ENCODE measurements around the gene ACOT7.
"Not testable (repeated sequence)": the region's sequence is repeated elsewhere in the genome, so short reads cannot be mapped to it uniquely, and the experiment has no call there.

Gene ACOT7

GRCh38 chr1:6395781-6396244 is 2.2 kb upstream of the ACOT7 start:
- DNase-seq = not testable (repeated sequence)

GRCh38 chr1:6395130-6395529 is 1.6 kb upstream of the ACOT7 start:
- DNase-seq = not testable (repeated sequence)

- DNase-seq = no peak
Observed at GRCh38 chr1:6392809-6393399, 663 bp downstream of the ACOT7 start.

- DNase-seq = peak; percentile 16
Observed at GRCh38 chr1:6391951-6392808, 1.4 kb downstream of the ACOT7 start.

- DNase-seq = no peak
Observed at GRCh38 chr1:6389971-6390370, 3.6 kb downstream of the ACOT7 start.

- no peak for DNase-seq
Observed at GRCh38 chr1:6386371-6386949, 7.1 kb downstream of the ACOT7 start.

GRCh38 chr1:6385488-6386191 is 7.9 kb downstream of the ACOT7 start:
- peak; percentile 79 for DNase-seq

- peak; percentile 58 for DNase-seq
Observed at GRCh38 chr1:6384962-6385361, 8.6 kb downstream of the ACOT7 start.

- DNase-seq = no peak
Observed at GRCh38 chr1:6384135-6384534, 9.4 kb downstream of the ACOT7 start.

- no peak for DNase-seq
Observed at GRCh38 chr1:6380037-6380436, 13.5 kb downstream of the ACOT7 start.

GRCh38 chr1:6378096-6378746 is 15.3 kb downstream of the ACOT7 start:
- DNase-seq = no peak

- peak; percentile 96 for DNase-seq
Observed at GRCh38 chr1:6373961-6374720, 19.4 kb downstream of the ACOT7 start.

GRCh38 chr1:6372236-6372635 is 21.3 kb downstream of the ACOT7 start:
- DNase-seq = not testable (repeated sequence)

GRCh38 chr1:6370006-6370405 is 23.6 kb downstream of the ACOT7 start:
- DNase-seq = no peak

- DNase-seq = no peak
Observed at GRCh38 chr1:6367381-6368012, 26.1 kb downstream of the ACOT7 start.

- no peak for DNase-seq
Observed at GRCh38 chr1:6365047-6365446, 28.5 kb downstream of the ACOT7 start.

GRCh38 chr1:6363085-6363884 is 30.3 kb downstream of the ACOT7 start:
- peak; percentile 59 for DNase-seq

GRCh38 chr1:6361124-6361775 is 32.3 kb downstream of the ACOT7 start:
- DNase-seq = no peak

GRCh38 chr1:6360517-6361070 is 33.0 kb downstream of the ACOT7 start:
- DNase-seq = no peak

GRCh38 chr1:6360117-6360496 is 33.5 kb downstream of the ACOT7 start:
- no peak for DNase-seq

Data from NCI-H1105 (cell line).